ENCODE results near the gene HOXA2. TPM values are rescaled to one million over a fixed set of nuclear protein-coding genes. Genes with fewer than 3 reads are reported as not detected.

HOXA2 gene
- total RNA-seq, 1 donor from 2014 or later = not detected

DNA sequence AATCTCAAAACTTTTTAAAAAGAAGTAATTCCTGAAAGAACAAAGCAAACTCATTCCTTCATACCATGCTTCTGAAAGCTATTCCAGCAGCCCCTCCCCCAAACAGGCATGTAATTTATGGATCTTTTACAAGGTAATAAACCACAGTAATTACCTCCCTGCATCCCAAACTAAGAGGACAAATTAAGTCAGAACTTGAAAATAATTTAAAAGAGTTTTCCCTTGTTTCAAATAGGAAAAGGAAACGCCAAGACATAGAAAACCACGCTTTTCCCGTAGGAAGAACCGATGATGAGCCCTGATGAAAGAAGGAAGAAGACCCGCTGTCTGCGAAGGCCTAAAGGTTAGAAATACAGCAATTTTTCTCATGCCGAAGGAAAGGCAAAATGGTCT, 19.2 kb upstream of the HOXA2 start:
- no peak overlapping the region for H3K4me3 Mint-ChIP-seq (ENCODE audit: unreplicated experiment)
- peaks cover 50% of the 10 kb centered on the region for H3K27me3 Mint-ChIP-seq (ENCODE audit: unreplicated experiment)
- no peak for DNase-seq
- TF ChIP-seq, protein P1, sequence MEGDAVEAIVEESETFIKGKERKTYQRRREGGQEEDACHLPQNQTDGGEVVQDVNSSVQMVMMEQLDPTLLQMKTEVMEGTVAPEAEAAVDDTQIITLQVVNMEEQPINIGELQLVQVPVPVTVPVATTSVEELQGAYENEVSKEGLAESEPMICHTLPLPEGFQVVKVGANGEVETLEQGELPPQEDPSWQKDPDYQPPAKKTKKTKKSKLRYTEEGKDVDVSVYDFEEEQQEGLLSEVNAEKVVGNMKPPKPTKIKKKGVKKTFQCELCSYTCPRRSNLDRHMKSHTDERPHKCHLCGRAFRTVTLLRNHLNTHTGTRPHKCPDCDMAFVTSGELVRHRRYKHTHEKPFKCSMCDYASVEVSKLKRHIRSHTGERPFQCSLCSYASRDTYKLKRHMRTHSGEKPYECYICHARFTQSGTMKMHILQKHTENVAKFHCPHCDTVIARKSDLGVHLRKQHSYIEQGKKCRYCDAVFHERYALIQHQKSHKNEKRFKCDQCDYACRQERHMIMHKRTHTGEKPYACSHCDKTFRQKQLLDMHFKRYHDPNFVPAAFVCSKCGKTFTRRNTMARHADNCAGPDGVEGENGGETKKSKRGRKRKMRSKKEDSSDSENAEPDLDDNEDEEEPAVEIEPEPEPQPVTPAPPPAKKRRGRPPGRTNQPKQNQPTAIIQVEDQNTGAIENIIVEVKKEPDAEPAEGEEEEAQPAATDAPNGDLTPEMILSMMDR (IDR thresholded peaks at IDR 0.05; ENCODE audit: partially characterized antibody, unreplicated experiment) = no peak
- no peak overlapping the region for H3K27ac Mint-ChIP-seq (ENCODE audit: unreplicated experiment)
- no peaks in the 10 kb centered on the region for H3K4me1 Mint-ChIP-seq (ENCODE audit: low read depth, unreplicated experiment)
- no peaks in the 10 kb centered on the region for H3K36me3 Mint-ChIP-seq (ENCODE audit: unreplicated experiment)
- peaks cover 12% of the 10 kb centered on the region for H3K9me3 Mint-ChIP-seq (ENCODE audit: unreplicated experiment)

DNA sequence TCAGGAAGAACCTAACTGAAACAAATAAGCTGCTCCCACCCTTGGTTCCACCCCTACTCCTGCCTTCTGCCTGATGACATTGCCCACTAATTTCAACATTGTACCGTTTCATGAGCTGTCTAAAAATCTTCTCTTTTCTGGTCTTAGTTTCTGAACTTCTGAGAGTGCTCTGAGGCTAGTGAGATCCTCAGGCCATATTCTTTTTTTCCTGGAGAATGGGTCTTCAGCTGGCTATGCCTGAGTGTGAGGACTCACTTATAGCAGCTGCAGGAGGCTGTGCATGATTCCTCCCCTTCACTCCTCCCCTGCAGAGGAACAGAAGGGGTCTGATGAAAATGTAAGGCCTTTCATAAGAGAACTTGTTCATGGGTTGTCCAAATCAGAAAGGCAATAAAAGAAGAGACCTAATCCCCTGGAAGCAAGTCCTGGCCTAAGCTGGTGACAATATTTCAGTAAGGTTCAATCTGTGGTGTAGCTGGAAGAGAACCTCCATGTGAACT, 17.0 kb upstream of the HOXA2 start:
- DNase-seq = no peak
- TF ChIP-seq, protein P1 (IDR thresholded peaks at IDR 0.05; ENCODE audit: partially characterized antibody, unreplicated experiment) = no peak
- no peaks in the 10 kb centered on the region for H3K36me3 Mint-ChIP-seq (ENCODE audit: unreplicated experiment)
- peaks cover 47% of the 10 kb centered on the region for H3K27me3 Mint-ChIP-seq (ENCODE audit: unreplicated experiment)
- H3K4me1 Mint-ChIP-seq (ENCODE audit: low read depth, unreplicated experiment) = no peaks in the 10 kb centered on the region
- peaks cover 7% of the 10 kb centered on the region for H3K9me3 Mint-ChIP-seq (ENCODE audit: unreplicated experiment)
- H3K27ac Mint-ChIP-seq (ENCODE audit: unreplicated experiment) = no peak overlapping the region
- no peak overlapping the region for H3K4me3 Mint-ChIP-seq (ENCODE audit: unreplicated experiment)

DNA sequence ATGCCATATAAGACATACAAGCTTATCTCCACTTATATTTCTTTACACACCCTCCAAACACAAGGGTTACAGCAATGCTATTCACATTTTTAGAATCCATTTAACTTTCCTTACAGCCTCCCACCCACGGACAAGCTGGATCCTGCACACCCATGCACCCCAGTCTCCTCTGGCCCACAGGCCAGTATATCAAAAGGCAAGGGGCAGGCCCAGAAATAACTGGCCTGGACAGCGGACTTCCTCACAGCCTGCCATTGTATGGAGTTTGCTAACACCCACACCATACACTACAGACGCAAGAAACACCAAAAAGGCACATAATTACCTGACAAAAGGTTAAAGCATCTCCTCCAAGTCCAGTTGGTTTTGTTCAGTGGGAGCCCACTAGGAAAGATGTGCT, 16.1 kb upstream of the HOXA2 start:
- no peaks in the 10 kb centered on the region for H3K4me1 Mint-ChIP-seq (ENCODE audit: low read depth, unreplicated experiment)
- no peaks in the 10 kb centered on the region for H3K36me3 Mint-ChIP-seq (ENCODE audit: unreplicated experiment)
- H3K9me3 Mint-ChIP-seq (ENCODE audit: unreplicated experiment) = peaks cover 7% of the 10 kb centered on the region
- no peak overlapping the region for H3K4me3 Mint-ChIP-seq (ENCODE audit: unreplicated experiment)
- no peak for DNase-seq
- TF ChIP-seq, protein P1 (IDR thresholded peaks at IDR 0.05; ENCODE audit: partially characterized antibody, unreplicated experiment) = no peak
- peaks cover 44% of the 10 kb centered on the region for H3K27me3 Mint-ChIP-seq (ENCODE audit: unreplicated experiment)
- H3K27ac Mint-ChIP-seq (ENCODE audit: unreplicated experiment) = no peak overlapping the region

DNA sequence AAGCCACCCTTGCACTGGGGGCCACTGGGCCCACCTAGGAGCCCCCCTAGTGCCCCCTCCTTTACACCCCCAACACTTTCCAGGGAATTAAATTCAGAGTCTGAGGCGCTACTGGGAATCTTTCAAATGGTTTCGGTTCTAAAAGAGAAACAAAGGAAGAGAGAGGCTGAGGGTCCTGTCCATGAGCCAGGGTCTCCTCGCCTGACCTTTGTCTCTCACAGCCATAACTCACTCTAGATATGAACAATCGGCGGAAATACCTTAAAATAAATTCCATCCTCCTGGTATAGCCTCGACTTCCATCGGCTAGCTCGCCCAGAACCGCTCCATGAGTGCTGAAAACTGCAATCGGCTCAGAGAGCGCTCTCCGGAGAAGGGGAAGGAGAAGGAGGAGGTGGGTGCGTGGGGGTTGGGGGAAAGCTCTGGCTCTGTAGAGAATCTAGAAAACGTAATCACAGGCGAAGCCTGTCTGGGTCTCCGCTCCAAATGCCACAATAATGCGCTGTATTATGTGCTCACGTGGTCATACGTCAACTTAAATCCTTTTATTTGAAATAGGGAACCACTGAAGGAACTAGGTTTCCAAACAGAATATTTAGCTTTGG, 15.5 kb upstream of the HOXA2 start:
- Mint-ChIP-seq H3K4me1 (ENCODE audit: low read depth, unreplicated experiment) (no peaks in the 10 kb centered on the region), H3K36me3 (ENCODE audit: unreplicated experiment) (no peaks in the 10 kb centered on the region), H3K27ac (ENCODE audit: unreplicated experiment) (no peak overlapping the region)

More for the DNA sequence above, 15.5 kb upstream of the HOXA2 start:
- Mint-ChIP-seq H3K27me3 (ENCODE audit: unreplicated experiment) (peaks cover 45% of the 10 kb centered on the region), H3K9me3 (ENCODE audit: unreplicated experiment) (peaks cover 7% of the 10 kb centered on the region), H3K4me3 (ENCODE audit: unreplicated experiment) (no peak overlapping the region)
- TF ChIP-seq, protein P1 (IDR thresholded peaks at IDR 0.05; ENCODE audit: partially characterized antibody, unreplicated experiment) = no peak
- no peak for DNase-seq

Measured in glutamatergic neuron (in vitro differentiated cells).